ENCODE results near the gene MAGEC1.

DNA sequence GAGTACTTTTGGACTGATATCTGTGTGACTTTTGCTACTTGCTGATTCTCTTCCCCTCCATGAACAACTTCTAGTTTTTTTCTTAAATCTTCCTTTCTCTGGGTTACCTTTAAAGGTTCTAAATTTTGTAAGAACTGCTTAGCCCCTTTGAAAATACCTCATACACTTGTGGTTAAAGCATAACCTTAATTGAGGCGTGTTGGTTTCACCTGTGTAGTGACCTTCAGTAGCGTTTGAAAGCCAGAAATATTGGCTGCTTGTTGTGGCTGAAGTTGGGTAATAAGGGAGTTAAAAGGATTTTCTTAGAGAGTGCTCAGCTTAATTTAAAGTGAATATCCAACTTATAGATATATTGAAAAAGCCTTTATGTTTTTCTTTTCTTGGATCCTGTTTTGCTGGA, 32.0 kb downstream of the MAGEC1 start:
- TF ChIP-seq, protein P1, sequence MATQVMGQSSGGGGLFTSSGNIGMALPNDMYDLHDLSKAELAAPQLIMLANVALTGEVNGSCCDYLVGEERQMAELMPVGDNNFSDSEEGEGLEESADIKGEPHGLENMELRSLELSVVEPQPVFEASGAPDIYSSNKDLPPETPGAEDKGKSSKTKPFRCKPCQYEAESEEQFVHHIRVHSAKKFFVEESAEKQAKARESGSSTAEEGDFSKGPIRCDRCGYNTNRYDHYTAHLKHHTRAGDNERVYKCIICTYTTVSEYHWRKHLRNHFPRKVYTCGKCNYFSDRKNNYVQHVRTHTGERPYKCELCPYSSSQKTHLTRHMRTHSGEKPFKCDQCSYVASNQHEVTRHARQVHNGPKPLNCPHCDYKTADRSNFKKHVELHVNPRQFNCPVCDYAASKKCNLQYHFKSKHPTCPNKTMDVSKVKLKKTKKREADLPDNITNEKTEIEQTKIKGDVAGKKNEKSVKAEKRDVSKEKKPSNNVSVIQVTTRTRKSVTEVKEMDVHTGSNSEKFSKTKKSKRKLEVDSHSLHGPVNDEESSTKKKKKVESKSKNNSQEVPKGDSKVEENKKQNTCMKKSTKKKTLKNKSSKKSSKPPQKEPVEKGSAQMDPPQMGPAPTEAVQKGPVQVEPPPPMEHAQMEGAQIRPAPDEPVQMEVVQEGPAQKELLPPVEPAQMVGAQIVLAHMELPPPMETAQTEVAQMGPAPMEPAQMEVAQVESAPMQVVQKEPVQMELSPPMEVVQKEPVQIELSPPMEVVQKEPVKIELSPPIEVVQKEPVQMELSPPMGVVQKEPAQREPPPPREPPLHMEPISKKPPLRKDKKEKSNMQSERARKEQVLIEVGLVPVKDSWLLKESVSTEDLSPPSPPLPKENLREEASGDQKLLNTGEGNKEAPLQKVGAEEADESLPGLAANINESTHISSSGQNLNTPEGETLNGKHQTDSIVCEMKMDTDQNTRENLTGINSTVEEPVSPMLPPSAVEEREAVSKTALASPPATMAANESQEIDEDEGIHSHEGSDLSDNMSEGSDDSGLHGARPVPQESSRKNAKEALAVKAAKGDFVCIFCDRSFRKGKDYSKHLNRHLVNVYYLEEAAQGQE (IDR thresholded peaks at IDR 0.05; ENCODE audit: unreplicated experiment): no peak
- TF ChIP-seq, protein P2, sequence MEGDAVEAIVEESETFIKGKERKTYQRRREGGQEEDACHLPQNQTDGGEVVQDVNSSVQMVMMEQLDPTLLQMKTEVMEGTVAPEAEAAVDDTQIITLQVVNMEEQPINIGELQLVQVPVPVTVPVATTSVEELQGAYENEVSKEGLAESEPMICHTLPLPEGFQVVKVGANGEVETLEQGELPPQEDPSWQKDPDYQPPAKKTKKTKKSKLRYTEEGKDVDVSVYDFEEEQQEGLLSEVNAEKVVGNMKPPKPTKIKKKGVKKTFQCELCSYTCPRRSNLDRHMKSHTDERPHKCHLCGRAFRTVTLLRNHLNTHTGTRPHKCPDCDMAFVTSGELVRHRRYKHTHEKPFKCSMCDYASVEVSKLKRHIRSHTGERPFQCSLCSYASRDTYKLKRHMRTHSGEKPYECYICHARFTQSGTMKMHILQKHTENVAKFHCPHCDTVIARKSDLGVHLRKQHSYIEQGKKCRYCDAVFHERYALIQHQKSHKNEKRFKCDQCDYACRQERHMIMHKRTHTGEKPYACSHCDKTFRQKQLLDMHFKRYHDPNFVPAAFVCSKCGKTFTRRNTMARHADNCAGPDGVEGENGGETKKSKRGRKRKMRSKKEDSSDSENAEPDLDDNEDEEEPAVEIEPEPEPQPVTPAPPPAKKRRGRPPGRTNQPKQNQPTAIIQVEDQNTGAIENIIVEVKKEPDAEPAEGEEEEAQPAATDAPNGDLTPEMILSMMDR (conservative IDR thresholded peaks at IDR 0.05; ENCODE audit: low read depth in 2 of 2): no peak
- TF ChIP-seq CREB1 (CRISPR knock-in tag; IDR thresholded peaks at IDR 0.05; ENCODE audit: low read depth): no peak
- TF ChIP-seq EZH2phosphoT487 (IDR thresholded peaks at IDR 0.05; ENCODE audit: unreplicated experiment): no peak
- no peak for TF ChIP-seq ZNF114 (CRISPR knock-in tag; IDR thresholded peaks at IDR 0.05)
